HepG2 (cell line): ENCODE results near the gene IPO5. TPM values are rescaled to one million over a fixed set of nuclear protein-coding genes. Genes with fewer than 3 reads are reported as not detected.
"Not testable (repeated sequence)": the region's sequence is repeated elsewhere in the genome, so short reads cannot be mapped to it uniquely, and the experiment has no call there.

Source experiments
- ATAC-seq: fragments of 200-7000 bp; cut with Tn5 transposase; 3 replicates; pipeline ENCODE4 v1.9.1; 2020; ENCODE audit warnings: mild to moderate bottlenecking, moderate library complexity
- BruUV-seq: library from RNA; stranded (reverse); fragments of 400-500 nt; replicated peaks from 2 replicates; lab custom pipeline; 2021; lab: Mats Ljungman, UMichigan
- CTCF ChIA-PET: fragments of 300-600 bp; formaldehyde crosslinking; extraction: SDS; loops from one replicate; lab custom pipeline; 2021; ENCODE audit warnings: low total read pairs, inconsistent platforms, low intra/inter-chr PET ratio; lab: Yijun Ruan, JAX
- POLR2A ChIA-PET: fragments of 350-600 bp; sonication (Branson Sonifier 250); formaldehyde crosslinking; loops from one replicate; lab custom pipeline; 2020; ENCODE audit warnings: antibody characterized with exemption, inconsistent platforms; lab: Yijun Ruan, JAX
- DNase-seq: peaks from one replicate; pipeline ENCODE4 v3.0.0-alpha.2; 2015; ENCODE audit warnings: low spot score
- FAIRE-seq: peaks from 3 replicates; lab custom pipeline; 2011; peaks lifted over from hg19 to GRCh38; lab: Jason Lieb, UNC
- H2AFZ ChIP-seq: one replicate; pipeline ENCODE4 v1.6.1; 2011; ENCODE audit warnings: low read length, inconsistent platforms
- H3K27ac ChIP-seq: fragments of 300-600 bp; 3 replicates; pipeline ENCODE4 v1.8.0; 2011; ENCODE audit warnings: mixed run types, mild to moderate bottlenecking, mixed read lengths, low read length, inconsistent platforms; ENCODE audit not compliant: insufficient read depth; ENCODE audit errors: extremely low read length
- H3K27me3 ChIP-seq, 2 experiments: fragments of 200-600 bp in 1 of 2; 2 replicates in 1 of 2; 3 replicates in 1 of 2; pipeline versions ENCODE4 v1.6.0 to v1.8.0; 2011; ENCODE audit warnings: low read length in 2 of 2, mild to moderate bottlenecking in 2 of 2, moderate library complexity in 2 of 2, inconsistent platforms in 1 of 2; ENCODE audit not compliant: insufficient read depth in 2 of 2, control insufficient read depth in 1 of 2
- H3K36me3 ChIP-seq, 2 experiments: fragments of 200-600 bp in 1 of 2; replicated peaks in 1 of 2; 2 replicates in 1 of 2; 3 replicates in 1 of 2; pipeline versions ENCODE4 v1.5.1 to v1.8.0; 2011; ENCODE audit warnings: low read length in 2 of 2, inconsistent platforms in 1 of 2; ENCODE audit not compliant: insufficient read depth in 2 of 2, control insufficient read depth in 1 of 2
- H3K4me1 ChIP-seq: 2 replicates; pipeline ENCODE4 v1.5.1; 2012; ENCODE audit warnings: low read length, inconsistent platforms; ENCODE audit not compliant: insufficient read depth
- H3K4me2 ChIP-seq: 2 replicates; pipeline ENCODE4 v1.6.0; 2011; ENCODE audit warnings: low read depth, low read length, inconsistent platforms
- H3K4me3 ChIP-seq, 3 experiments: fragments of 200-600 bp in 1 of 3; sonication (generic), shearing (Covaris generic) in 1 of 3; replicated peaks in 1 of 3; 2 replicates each; pipeline ENCODE4 v1.5.1; 2011 to 2016; ENCODE audit warnings: low read length in 3 of 3, inconsistent platforms in 2 of 3, low read depth in 2 of 3, mild to moderate bottlenecking in 2 of 3, control low read depth in 1 of 3, mixed read lengths in 1 of 3; ENCODE audit not compliant: insufficient read depth in 1 of 3
- H3K79me2 ChIP-seq: one replicate; pipeline ENCODE4 v1.6.1; 2011; ENCODE audit warnings: low read length, inconsistent platforms; ENCODE audit not compliant: insufficient read depth
- H3K9ac ChIP-seq: 2 replicates; pipeline ENCODE4 v1.6.0; 2011; ENCODE audit warnings: mild to moderate bottlenecking, low read depth, low read length, inconsistent platforms; ENCODE audit not compliant: insufficient read depth
- H3K9me3 ChIP-seq: 2 replicates; pipeline ENCODE4 v1.5.1; 2012; ENCODE audit warnings: mild to moderate bottlenecking, low read length
- H4K20me1 ChIP-seq: 2 replicates; pipeline ENCODE4 v1.6.0; 2011; ENCODE audit warnings: inconsistent platforms, mild to moderate bottlenecking, low read length, moderate library complexity; ENCODE audit not compliant: insufficient read depth
- E2F1 ChIP-seq: sonication (generic); formaldehyde crosslinking; IDR thresholded peaks from 2 replicates; pipeline ENCODE4 v1.5.0; 2020; ENCODE audit warnings: missing genetic modification reagents
- HNRNPUL1 ChIP-seq: fragments of 200-400 bp; formaldehyde crosslinking; IDR thresholded peaks from 2 replicates; pipeline ENCODE4 v1.6.1; 2017; ENCODE audit warnings: low read depth, mild to moderate bottlenecking, low read length, moderate library complexity
- SKI ChIP-seq: fragments of 450-650 bp; IDR thresholded peaks from one replicate; pipeline ENCODE4 v1.6.1; 2018; ENCODE audit warnings: mild to moderate bottlenecking; ENCODE audit not compliant: partially characterized antibody
- SRSF1 ChIP-seq: fragments of 200-400 bp; formaldehyde crosslinking; optimal IDR thresholded peaks from 2 replicates; pipeline ENCODE3; 2017; ENCODE audit warnings: mild to moderate bottlenecking, low read depth, low read length, moderate library complexity
- ZNF44 ChIP-seq: sonication (generic); formaldehyde crosslinking; IDR thresholded peaks from 2 replicates; pipeline ENCODE4 v1.5.1; 2020; ENCODE audit warnings: mild to moderate bottlenecking, missing genetic modification reagents
- ZNF816 ChIP-seq: sonication (generic); formaldehyde crosslinking; IDR thresholded peaks from 2 replicates; pipeline ENCODE4 v1.8.0; 2022; ENCODE audit warnings: missing genetic modification reagents, mild to moderate bottlenecking, borderline replicate concordance
- WGBS: methylation state at CpG from one replicate; pipeline ENCODE4 v1.1.6; 2017; ENCODE audit warnings: low lambda C conversion rate; 5-methylcytosine and 5-hydroxymethylcytosine counted together
- in situ Hi-C: cut with HindIII; loops from 2 replicates; pipeline ENCODE4 v1.10.0; 2017; ENCODE audit warnings: low pct_unique_long_range_greater_than_20kb; ENCODE audit not compliant: extremely low pct_ligation_motif_present
- intact Hi-C: fragments of 100-400 bp; cut with micrococcal nuclease; formaldehyde crosslinking; loops from one replicate; pipeline ENCODE4 v1.10.0; 2022; ENCODE audit not compliant: unreplicated experiment
- polyA plus RNA-seq, 8 experiments: library from polyadenylated mRNA; depleted of rRNA in 3 of 8; stranded (reverse) in 7 of 8; unstranded in 1 of 8; fragments of >200 nt; fragmentation: Illumina TruSeq in 4 of 8; extraction: Trizol in 4 of 8; gene quantifications; 2 replicates each; pipeline versions ENCODE4 v1.2.1 to v1.2.3, GENCODE V29; 2011 to 2016; ENCODE audit warnings: low read depth in 4 of 8, missing spikeins in 1 of 8, mixed read lengths in 1 of 8; ENCODE audit not compliant: insufficient read depth in 1 of 8
- total RNA-seq, 5 experiments: library from RNA; depleted of rRNA; stranded (reverse); fragments of >200 nt; fragmentation: Illumina TruSeq; extraction: Trizol; gene quantifications; 2 replicates each; pipeline ENCODE4 v1.2.3, GENCODE V29; 2016; ENCODE audit warnings: low read depth in 1 of 5
- TF ChIP-seq, protein P1 (sequence below): IDR thresholded peaks from 2 replicates; pipeline ENCODE4 v1.6.1; 2016; ENCODE audit warnings: mild to moderate bottlenecking

IPO5 gene
- total and polyA plus RNA-seq, 2 of the 13 experiments (the other 11 are each of a cell fraction or from before 2014, with no cell fraction given), result 155 to 242 TPM

DNA sequence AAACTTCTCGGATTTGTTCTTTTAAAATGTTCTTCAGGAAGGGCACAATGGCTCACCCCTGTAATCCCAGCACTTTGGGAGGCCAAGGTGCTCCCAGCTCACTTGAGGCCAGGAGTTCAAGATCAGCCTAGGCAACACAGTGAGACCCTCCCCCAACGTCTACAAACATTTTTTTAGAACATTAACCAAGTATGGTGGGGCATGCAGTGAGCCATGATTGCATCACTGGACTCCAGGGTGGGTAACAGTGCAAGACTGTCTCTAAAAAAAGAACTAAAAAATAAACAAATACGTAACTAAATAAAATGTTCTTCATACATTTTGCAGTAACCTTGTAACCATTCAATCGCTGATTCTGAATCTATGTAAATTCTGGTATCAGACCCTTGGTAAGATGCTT lies 2.1 kb upstream of the IPO5 start (continued):
- TF ChIP-seq SRSF1 (no peak), ZNF44 (CRISPR knock-in tag) (no peak), HNRNPUL1 (no peak)

DNA sequence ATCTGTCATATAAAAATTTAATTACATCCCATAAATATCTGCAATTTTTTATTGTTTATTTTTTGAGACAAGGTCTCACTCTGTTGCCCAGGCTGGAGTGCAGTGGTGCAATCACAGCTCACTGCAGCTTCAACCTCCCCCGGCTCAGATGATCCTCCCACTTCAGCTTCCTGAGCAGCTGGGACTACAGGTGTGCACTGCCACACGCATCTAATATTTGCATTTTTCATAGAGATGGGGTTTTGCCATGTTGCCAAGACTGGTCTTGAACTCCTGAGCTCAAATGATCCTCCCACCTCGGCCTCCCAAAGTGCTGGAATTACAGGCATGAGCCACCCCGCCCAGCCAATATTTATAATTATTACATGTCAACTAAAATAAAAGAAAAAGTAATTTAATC lies 644 bp upstream of the IPO5 start:
- CTCF ChIA-PET, H3K79me2 ChIP-seq, FAIRE-seq, H3K4me3 ChIP-seq, POLR2A ChIA-PET, ATAC-seq, intact Hi-C loops, H3K4me2 ChIP-seq, H3K9ac ChIP-seq, DNase-seq, H2AFZ ChIP-seq, H3K9me3 ChIP-seq, H4K20me1 ChIP-seq, BruUV-seq, H3K36me3 ChIP-seq, H3K4me1 ChIP-seq, H3K27ac ChIP-seq, in situ Hi-C loops: not testable (repeated sequence)
- peaks cover 2 to 14% of the 10 kb centered on the region in 2 experiments; a peak in 4 of 5 replicates for H3K27me3 ChIP-seq
- 31% methylated on average over 4 of the region's 4 CpGs for WGBS

- WGBS, result 67% methylated on average over 6 of the region's 6 CpGs
- no peak for FAIRE-seq
- POLR2A ChIA-PET, result no interaction called here
These were observed 7.9 kb downstream of the IPO5 start for GRCh38 chr13:97961340-97961739.

More at GRCh38 chr13:97961340-97961739, 7.9 kb downstream of the IPO5 start:
- BruUV-seq, result no TSS peak
- in situ Hi-C loops, result no loop called here
- no peak for ATAC-seq
- intact Hi-C loops, result no loop called here
- Histone ChIP-seq H3K4me2 (no peak overlapping the region), H3K9ac (no peak overlapping the region), H3K36me3 (no peaks in the 10 kb centered on the region), H3K27me3 (peaks cover 0 to 5% of the 10 kb centered on the region in 2 experiments; a peak in 2 of 5 replicates), H3K4me1 (no peaks in the 10 kb centered on the region), H4K20me1 (no peaks in the 10 kb centered on the region), H3K27ac (no peak overlapping the region), H2AFZ (no peak overlapping the region), H3K4me3 (no peak overlapping the region), H3K79me2 (no peaks in the 10 kb centered on the region), H3K9me3 (no peaks in the 10 kb centered on the region)
- no peak for DNase-seq
- CTCF ChIA-PET, result no interaction called here
- TF ChIP-seq SKI (no peak), E2F1 (no peak), ZNF816 (no peak)
- TF ChIP-seq, protein P1, sequence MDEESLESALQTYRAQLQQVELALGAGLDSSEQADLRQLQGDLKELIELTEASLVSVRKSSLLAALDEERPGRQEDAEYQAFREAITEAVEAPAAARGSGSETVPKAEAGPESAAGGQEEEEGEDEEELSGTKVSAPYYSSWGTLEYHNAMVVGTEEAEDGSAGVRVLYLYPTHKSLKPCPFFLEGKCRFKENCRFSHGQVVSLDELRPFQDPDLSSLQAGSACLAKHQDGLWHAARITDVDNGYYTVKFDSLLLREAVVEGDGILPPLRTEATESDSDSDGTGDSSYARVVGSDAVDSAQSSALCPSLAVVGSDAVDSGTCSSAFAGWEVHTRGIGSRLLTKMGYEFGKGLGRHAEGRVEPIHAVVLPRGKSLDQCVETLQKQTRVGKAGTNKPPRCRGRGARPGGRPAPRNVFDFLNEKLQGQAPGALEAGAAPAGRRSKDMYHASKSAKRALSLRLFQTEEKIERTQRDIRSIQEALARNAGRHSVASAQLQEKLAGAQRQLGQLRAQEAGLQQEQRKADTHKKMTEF (CRISPR knock-in tag), result no peak
